HG02973 (cell line): ENCODE data around the gene CLSTN1.

Experiments used
- ATAC-seq: cut with Tn5 transposase; IDR thresholded peaks from one replicate; pipeline ENCODE4 v1.9.1; 2021; ENCODE audit warnings: moderate library complexity; ENCODE audit not compliant: unreplicated experiment

The CLSTN1 gene

GRCh38 chr1:9732123-9732971 is 91.4 kb downstream of the CLSTN1 start:
- no peak for ATAC-seq

GRCh38 chr1:9731561-9731960 is 92.2 kb downstream of the CLSTN1 start:
- no peak for ATAC-seq

GRCh38 chr1:9731051-9731537 is 92.7 kb downstream of the CLSTN1 start:
- ATAC-seq = no peak

GRCh38 chr1:9730096-9730901 is 93.5 kb downstream of the CLSTN1 start:
- ATAC-seq = no peak

GRCh38 chr1:9729523-9729922 is 94.2 kb downstream of the CLSTN1 start:
- no peak for ATAC-seq

GRCh38 chr1:9728451-9729295 is 95.1 kb downstream of the CLSTN1 start:
- no peak for ATAC-seq

- ATAC-seq = no peak
Observed at GRCh38 chr1:9726905-9727595, 96.7 kb downstream of the CLSTN1 start.

GRCh38 chr1:9726406-9726805 is 97.4 kb downstream of the CLSTN1 start:
- no peak for ATAC-seq

GRCh38 chr1:9724706-9725476 is 98.9 kb downstream of the CLSTN1 start:
- ATAC-seq = no peak

- no peak for ATAC-seq
Observed at GRCh38 chr1:9723926-9724325, 99.8 kb downstream of the CLSTN1 start.

- no peak for ATAC-seq
Observed at GRCh38 chr1:9723068-9723805, 100.5 kb downstream of the CLSTN1 start.

GRCh38 chr1:9722378-9722749 is 101.4 kb downstream of the CLSTN1 start:
- ATAC-seq = no peak

GRCh38 chr1:9721606-9722377 is 102.0 kb downstream of the CLSTN1 start:
- ATAC-seq = no peak

GRCh38 chr1:9720785-9721605 is 102.8 kb downstream of the CLSTN1 start:
- no peak for ATAC-seq

GRCh38 chr1:9719978-9720722 is 103.6 kb downstream of the CLSTN1 start:
- ATAC-seq = no peak

GRCh38 chr1:9718006-9718680 is 105.6 kb downstream of the CLSTN1 start:
- no peak for ATAC-seq
